ENCODE results near the gene PIMREG.

The PIMREG gene

DNA sequence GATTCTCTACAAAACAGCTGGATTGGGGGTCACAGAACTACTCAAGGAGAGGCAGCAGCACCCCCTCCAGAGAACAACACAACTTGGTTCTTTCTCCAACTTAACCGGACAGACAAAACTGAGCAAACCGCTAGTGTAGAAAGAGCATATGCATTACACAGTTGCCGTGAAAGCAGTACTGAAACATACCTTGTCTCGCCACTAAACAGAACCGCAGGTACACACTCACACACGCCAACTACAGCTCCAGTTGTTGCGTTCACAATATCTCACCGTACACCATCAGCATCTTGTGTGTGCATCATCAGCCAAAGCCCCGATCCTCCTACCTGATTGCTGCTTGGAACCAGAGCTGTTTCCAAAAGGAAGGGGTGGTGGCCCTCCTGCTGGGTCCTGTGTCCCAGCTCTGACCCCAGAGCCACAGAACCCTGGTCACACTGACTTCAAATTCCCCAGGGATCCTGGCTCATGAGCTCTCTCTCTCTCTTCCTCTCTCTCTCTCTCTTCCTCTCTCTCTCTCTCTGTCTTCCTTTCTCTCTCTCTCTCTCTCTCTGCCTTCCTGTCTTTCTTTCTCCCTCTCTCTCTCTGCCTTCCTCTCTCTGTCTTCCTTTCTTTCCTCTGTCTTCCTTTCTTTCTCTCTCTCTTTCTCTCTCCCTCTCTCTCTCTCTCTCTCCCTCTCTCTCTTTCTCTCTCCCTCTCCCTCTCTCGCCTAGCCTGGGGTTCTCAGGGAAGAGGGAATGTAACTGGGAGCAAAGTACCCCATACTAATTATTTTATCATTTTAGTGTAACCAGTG lies 8.4 kb downstream of the PIMREG start:
- Histone ChIP-seq H3K4me2 (no peak overlapping the region), H2AFZ (ENCODE audit: low read depth) (no peak overlapping the region), H3K4me1 (ENCODE audit: low read depth, poor library complexity, severe bottlenecking) (no peaks in the 10 kb centered on the region), H3K36me3 (ENCODE audit: insufficient read depth) (no peaks in the 10 kb centered on the region), H3K27me3 (ENCODE audit: insufficient read depth, low read depth) (no peaks in the 10 kb centered on the region), H3K27ac (no peak overlapping the region), H3K79me2 (ENCODE audit: insufficient read depth, low read depth) (no peaks in the 10 kb centered on the region), H4K20me1 (ENCODE audit: insufficient read depth) (no peaks in the 10 kb centered on the region), H3K9ac (no peak overlapping the region), H3K4me3 (IDR thresholded peaks at IDR 0.05; ENCODE audit: insufficient read depth, low read depth, low read length) (no peak overlapping the region)
- TF ChIP-seq, protein P1, sequence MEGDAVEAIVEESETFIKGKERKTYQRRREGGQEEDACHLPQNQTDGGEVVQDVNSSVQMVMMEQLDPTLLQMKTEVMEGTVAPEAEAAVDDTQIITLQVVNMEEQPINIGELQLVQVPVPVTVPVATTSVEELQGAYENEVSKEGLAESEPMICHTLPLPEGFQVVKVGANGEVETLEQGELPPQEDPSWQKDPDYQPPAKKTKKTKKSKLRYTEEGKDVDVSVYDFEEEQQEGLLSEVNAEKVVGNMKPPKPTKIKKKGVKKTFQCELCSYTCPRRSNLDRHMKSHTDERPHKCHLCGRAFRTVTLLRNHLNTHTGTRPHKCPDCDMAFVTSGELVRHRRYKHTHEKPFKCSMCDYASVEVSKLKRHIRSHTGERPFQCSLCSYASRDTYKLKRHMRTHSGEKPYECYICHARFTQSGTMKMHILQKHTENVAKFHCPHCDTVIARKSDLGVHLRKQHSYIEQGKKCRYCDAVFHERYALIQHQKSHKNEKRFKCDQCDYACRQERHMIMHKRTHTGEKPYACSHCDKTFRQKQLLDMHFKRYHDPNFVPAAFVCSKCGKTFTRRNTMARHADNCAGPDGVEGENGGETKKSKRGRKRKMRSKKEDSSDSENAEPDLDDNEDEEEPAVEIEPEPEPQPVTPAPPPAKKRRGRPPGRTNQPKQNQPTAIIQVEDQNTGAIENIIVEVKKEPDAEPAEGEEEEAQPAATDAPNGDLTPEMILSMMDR (conservative IDR thresholded peaks at IDR 0.05; ENCODE audit: low read depth, low read length), result no peak

DNA sequence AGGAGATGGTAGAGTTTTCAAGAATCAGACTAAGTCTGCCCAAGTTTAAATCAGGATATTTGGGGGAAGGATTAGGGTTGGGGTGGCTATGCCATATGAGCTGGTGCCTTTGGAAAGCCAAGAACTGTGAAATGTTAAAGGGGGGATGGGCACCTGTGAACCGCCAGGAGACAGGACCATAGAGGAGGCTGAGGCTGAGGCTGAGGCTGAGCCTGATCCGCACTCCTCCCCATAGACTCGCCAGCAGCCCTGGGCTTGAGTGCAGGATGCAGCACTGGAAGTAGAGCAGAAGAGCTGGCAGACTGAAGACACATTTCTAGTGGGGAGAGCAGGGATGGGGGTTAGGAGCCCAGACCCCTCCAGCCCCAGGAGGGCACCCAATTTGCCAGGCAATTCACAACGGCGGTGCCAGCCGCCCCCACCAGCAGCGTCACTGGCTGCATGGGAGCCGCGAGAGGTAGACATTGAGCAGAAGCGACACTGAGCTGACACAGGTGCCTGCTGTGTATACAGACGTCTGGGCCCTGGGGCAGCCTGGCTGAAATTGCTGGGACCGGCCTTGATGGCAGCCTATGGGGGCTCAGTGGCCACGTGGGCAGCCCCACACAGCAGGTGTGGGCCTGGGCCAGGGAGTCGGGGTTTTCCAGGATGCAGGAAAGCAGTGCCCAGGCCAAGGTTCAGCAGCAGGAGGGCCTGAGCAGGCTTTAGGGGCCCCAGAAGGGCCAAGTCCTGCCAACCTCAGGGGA lies 9.2 kb downstream of the PIMREG start:
- H3K27me3 ChIP-seq (ENCODE audit: insufficient read depth, low read depth), result no peaks in the 10 kb centered on the region
- no peaks in the 10 kb centered on the region for H4K20me1 ChIP-seq (ENCODE audit: insufficient read depth)
- H2AFZ ChIP-seq (ENCODE audit: low read depth), result no peak overlapping the region
- no peak overlapping the region for H3K27ac ChIP-seq
- H3K9ac ChIP-seq, result no peak overlapping the region
- no peaks in the 10 kb centered on the region for H3K79me2 ChIP-seq (ENCODE audit: insufficient read depth, low read depth)
- no peaks in the 10 kb centered on the region for H3K4me1 ChIP-seq (ENCODE audit: low read depth, poor library complexity, severe bottlenecking)
- H3K4me2 ChIP-seq, result no peak overlapping the region
- H3K4me3 ChIP-seq (IDR thresholded peaks at IDR 0.05; ENCODE audit: insufficient read depth, low read depth, low read length), result no peak overlapping the region
- TF ChIP-seq, protein P1 (conservative IDR thresholded peaks at IDR 0.05; ENCODE audit: low read depth, low read length), result no peak
- H3K36me3 ChIP-seq (ENCODE audit: insufficient read depth), result no peaks in the 10 kb centered on the region

GRCh38 chr17:6454495-6455320 lies 10.5 kb downstream of the PIMREG start:
- H3K4me3 ChIP-seq (IDR thresholded peaks at IDR 0.05; ENCODE audit: insufficient read depth, low read depth, low read length), result no peak overlapping the region
- H3K79me2 ChIP-seq (ENCODE audit: insufficient read depth, low read depth), result no peaks in the 10 kb centered on the region
- no peaks in the 10 kb centered on the region for H3K36me3 ChIP-seq (ENCODE audit: insufficient read depth)
- H3K4me1 ChIP-seq (ENCODE audit: low read depth, poor library complexity, severe bottlenecking), result no peaks in the 10 kb centered on the region
- no peak overlapping the region for H3K27ac ChIP-seq
- TF ChIP-seq, protein P1 (conservative IDR thresholded peaks at IDR 0.05; ENCODE audit: low read depth, low read length), result no peak
- H3K27me3 ChIP-seq (ENCODE audit: insufficient read depth, low read depth), result no peaks in the 10 kb centered on the region
- no peak overlapping the region for H3K9ac ChIP-seq
- H3K4me2 ChIP-seq, result no peak overlapping the region
- no peaks in the 10 kb centered on the region for H4K20me1 ChIP-seq (ENCODE audit: insufficient read depth)
- no peak overlapping the region for H2AFZ ChIP-seq (ENCODE audit: low read depth)

GRCh38 chr17:6455321-6455705 lies 11.1 kb downstream of the PIMREG start:
- Histone ChIP-seq H3K4me1 (ENCODE audit: low read depth, poor library complexity, severe bottlenecking) (no peaks in the 10 kb centered on the region), H3K4me2 (no peak overlapping the region), H2AFZ (ENCODE audit: low read depth) (no peak overlapping the region), H4K20me1 (ENCODE audit: insufficient read depth) (no peaks in the 10 kb centered on the region), H3K27me3 (ENCODE audit: insufficient read depth, low read depth) (no peaks in the 10 kb centered on the region), H3K79me2 (ENCODE audit: insufficient read depth, low read depth) (no peaks in the 10 kb centered on the region), H3K27ac (no peak overlapping the region), H3K4me3 (IDR thresholded peaks at IDR 0.05; ENCODE audit: insufficient read depth, low read depth, low read length) (no peak overlapping the region), H3K9ac (no peak overlapping the region), H3K36me3 (ENCODE audit: insufficient read depth) (no peaks in the 10 kb centered on the region)
- TF ChIP-seq, protein P1 (conservative IDR thresholded peaks at IDR 0.05; ENCODE audit: low read depth, low read length), result no peak
